ENCODE measurements around the gene EFHC1.

The EFHC1 gene

DNA sequence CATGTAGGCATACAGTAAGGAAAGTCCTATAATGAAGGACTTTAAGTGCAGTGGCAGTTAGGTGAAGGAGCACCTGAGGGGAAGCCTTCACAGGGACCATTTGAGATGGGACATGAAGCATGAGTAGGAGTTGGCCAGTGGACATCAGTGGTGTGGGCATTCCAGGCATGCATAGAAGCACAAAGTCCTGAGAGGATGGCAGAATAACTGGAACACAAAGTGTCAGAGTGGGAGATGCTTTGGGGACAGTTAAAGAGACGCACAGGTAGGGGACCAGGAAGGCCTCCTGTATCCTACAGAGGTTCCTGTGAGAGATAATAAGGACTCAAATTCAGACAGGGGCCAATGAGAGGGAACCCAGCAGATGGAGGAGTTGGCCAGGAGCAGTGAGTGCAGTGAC, 26.4 kb upstream of the EFHC1 start:
- ChIA-PET CTCF (no interaction called here), POLR2A (no interaction called here)
- DNase-seq (ENCODE audit: low read depth, low spot score) = no peak
- no peak overlapping the region for H3K4me3 ChIP-seq (ENCODE audit: low read depth, low read length)
- TF ChIP-seq, protein P1, sequence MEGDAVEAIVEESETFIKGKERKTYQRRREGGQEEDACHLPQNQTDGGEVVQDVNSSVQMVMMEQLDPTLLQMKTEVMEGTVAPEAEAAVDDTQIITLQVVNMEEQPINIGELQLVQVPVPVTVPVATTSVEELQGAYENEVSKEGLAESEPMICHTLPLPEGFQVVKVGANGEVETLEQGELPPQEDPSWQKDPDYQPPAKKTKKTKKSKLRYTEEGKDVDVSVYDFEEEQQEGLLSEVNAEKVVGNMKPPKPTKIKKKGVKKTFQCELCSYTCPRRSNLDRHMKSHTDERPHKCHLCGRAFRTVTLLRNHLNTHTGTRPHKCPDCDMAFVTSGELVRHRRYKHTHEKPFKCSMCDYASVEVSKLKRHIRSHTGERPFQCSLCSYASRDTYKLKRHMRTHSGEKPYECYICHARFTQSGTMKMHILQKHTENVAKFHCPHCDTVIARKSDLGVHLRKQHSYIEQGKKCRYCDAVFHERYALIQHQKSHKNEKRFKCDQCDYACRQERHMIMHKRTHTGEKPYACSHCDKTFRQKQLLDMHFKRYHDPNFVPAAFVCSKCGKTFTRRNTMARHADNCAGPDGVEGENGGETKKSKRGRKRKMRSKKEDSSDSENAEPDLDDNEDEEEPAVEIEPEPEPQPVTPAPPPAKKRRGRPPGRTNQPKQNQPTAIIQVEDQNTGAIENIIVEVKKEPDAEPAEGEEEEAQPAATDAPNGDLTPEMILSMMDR (IDR thresholded peaks at IDR 0.05; ENCODE audit: insufficient read depth, low read length, missing control alignments) = no peak

GRCh38 chr6:52394251-52394666, 25.9 kb upstream of the EFHC1 start:
- POLR2A ChIA-PET = no interaction called here
- no peak for DNase-seq (ENCODE audit: low read depth, low spot score)
- H3K4me3 ChIP-seq (ENCODE audit: low read depth, low read length) = no peak overlapping the region
- TF ChIP-seq, protein P1 (IDR thresholded peaks at IDR 0.05; ENCODE audit: insufficient read depth, low read length, missing control alignments) = no peak
- CTCF ChIA-PET = no interaction called here

DNA sequence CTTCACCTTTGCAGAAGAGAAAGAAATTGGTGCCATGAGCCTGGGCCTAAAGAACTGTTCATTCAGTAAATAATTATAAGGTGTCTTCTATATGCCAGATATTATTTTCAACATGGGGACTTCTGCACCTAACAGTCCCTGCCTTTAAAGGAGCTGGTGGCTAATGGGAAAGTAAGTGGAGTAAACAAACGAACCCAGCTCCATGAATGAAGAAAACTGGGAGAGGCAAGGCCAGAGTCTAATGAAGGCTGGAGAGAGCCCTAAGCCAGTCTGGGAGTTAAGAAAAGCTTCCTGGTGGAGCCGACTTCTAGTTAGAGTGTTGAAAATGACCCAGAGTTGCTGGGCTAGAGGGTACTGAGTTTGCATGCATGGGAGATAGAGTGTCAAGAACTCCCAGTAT, 24.2 kb upstream of the EFHC1 start:
- TF ChIP-seq, protein P1 (IDR thresholded peaks at IDR 0.05; ENCODE audit: insufficient read depth, low read length, missing control alignments) = no peak
- CTCF ChIA-PET = interaction anchor here (0.7 to 13.9 kb wide), 4 partner anchors 9 to 110 kb away, joined by 3 to 299 read pairs (median 3); partner anchors contain the start of genes MCM3 and PAQR8
- no peak for DNase-seq (ENCODE audit: low read depth, low spot score)
- H3K4me3 ChIP-seq (ENCODE audit: low read depth, low read length) = no peak overlapping the region
- POLR2A ChIA-PET = no interaction called here

- no peak for DNase-seq (ENCODE audit: low read depth, low spot score)
- POLR2A ChIA-PET = no interaction called here
- CTCF ChIA-PET = interaction anchor here (0.6 to 13.9 kb wide), 28 partner anchors 9 to 272 kb away, joined by 3 to 299 read pairs (median 6); partner anchors contain the start of genes EFHC1, MCM3 and PAQR8
Measured at GRCh38 chr6:52399511-52400312, 20.4 kb upstream of the EFHC1 start.

GRCh38 chr6:52400313-52401041, 19.7 kb upstream of the EFHC1 start:
- TF ChIP-seq, protein P1 (IDR thresholded peaks at IDR 0.05; ENCODE audit: insufficient read depth, low read length, missing control alignments) = no peak
- no peak for DNase-seq (ENCODE audit: low read depth, low spot score)
- ChIA-PET POLR2A (no interaction called here), CTCF (interaction anchor here (0.6 to 13.9 kb wide), 26 partner anchors 8 to 271 kb away, joined by 3 to 299 read pairs (median 6); partner anchors contain the start of genes EFHC1, MCM3 and PAQR8)
- no peak overlapping the region for H3K4me3 ChIP-seq (ENCODE audit: low read depth, low read length)

More at GRCh38 chr6:52399511-52400312, 20.4 kb upstream of the EFHC1 start:
- TF ChIP-seq, protein P1 (IDR thresholded peaks at IDR 0.05; ENCODE audit: insufficient read depth, low read length, missing control alignments) = peak; percentile 76
- H3K4me3 ChIP-seq (ENCODE audit: low read depth, low read length) = no peak overlapping the region

GRCh38 chr6:52403086-52403485, 17.1 kb upstream of the EFHC1 start:
- ChIA-PET CTCF (interaction anchor here (1.0 to 13.9 kb wide), 6 partner anchors 12 to 268 kb away, joined by 3 to 299 read pairs (median 58); partner anchors contain the start of genes EFHC1, MCM3 and TMEM14A), POLR2A (no interaction called here)
- no peak for DNase-seq (ENCODE audit: low read depth, low spot score)
- H3K4me3 ChIP-seq (ENCODE audit: low read depth, low read length) = no peak overlapping the region
- TF ChIP-seq, protein P1 (IDR thresholded peaks at IDR 0.05; ENCODE audit: insufficient read depth, low read length, missing control alignments) = no peak

Measured in AG04449 (cell line).